GM12891 (cell line): ENCODE results near the gene LYRM9.

Experiments used
- PAX5 ChIP-seq: IDR thresholded peaks from 2 replicates; pipeline ENCODE4 v1.6.1; 2011; ENCODE audit warnings: low read length, moderate library complexity, mild to moderate bottlenecking; ENCODE audit not compliant: insufficient read depth, severe bottlenecking
- POLR2A ChIP-seq: IDR thresholded peaks from 2 replicates; pipeline ENCODE4 v1.6.1; 2011; ENCODE audit warnings: low read depth, low read length, control low read depth
- POLR2AphosphoS5 ChIP-seq: IDR thresholded peaks from 2 replicates; pipeline ENCODE4 v1.6.1; 2011; ENCODE audit warnings: low read depth, low read length, control low read depth
- TAF1 ChIP-seq: IDR thresholded peaks from 2 replicates; pipeline ENCODE4 v1.6.1; 2011; ENCODE audit warnings: low read depth, low read length, control low read depth

GRCh38 chr17:27921599-27921998, 28.4 kb upstream of the LYRM9 start:
- TF ChIP-seq POLR2A (no peak), POLR2AphosphoS5 (no peak), TAF1 (no peak), PAX5 (no peak)
